ENCODE data around the gene SLCO4A1.

GRCh38 chr20:62618611-62619529 lies 23.4 kb upstream of the SLCO4A1 start:
- no peak for TF ChIP-seq CTCF (IDR thresholded peaks at IDR 0.05)
- no peak for TF ChIP-seq ZFX (IDR thresholded peaks at IDR 0.05; ENCODE audit: borderline replicate concordance)
